Breast epithelium (tissue), 3 donors: ENCODE data around the gene SCGB2A2.

Experiments used
- CTCF ChIP-seq, 3 donors: fragments of 450-650 bp; IDR thresholded peaks; one replicate each; pipeline ENCODE4 v1.5.1; 2016 to 2017; ENCODE audit warnings: antibody characterized with exemption in 3 of 3, mild to moderate bottlenecking in 3 of 3, moderate library complexity in 3 of 3
- POLR2A ChIP-seq: fragments of 450-650 bp; IDR thresholded peaks from one replicate; pipeline ENCODE4 v1.6.1; 2016; ENCODE audit warnings: antibody characterized with exemption, mild to moderate bottlenecking, moderate library complexity

- TF ChIP-seq CTCF (IDR thresholded peaks at IDR 0.05) (no peak), POLR2A (no peak)
These were observed 45.5 kb downstream of the SCGB2A2 start for GRCh38 chr11:62315431-62315830.
